ENCODE measurements around the gene ANKRD13A.

The ANKRD13A gene

DNA sequence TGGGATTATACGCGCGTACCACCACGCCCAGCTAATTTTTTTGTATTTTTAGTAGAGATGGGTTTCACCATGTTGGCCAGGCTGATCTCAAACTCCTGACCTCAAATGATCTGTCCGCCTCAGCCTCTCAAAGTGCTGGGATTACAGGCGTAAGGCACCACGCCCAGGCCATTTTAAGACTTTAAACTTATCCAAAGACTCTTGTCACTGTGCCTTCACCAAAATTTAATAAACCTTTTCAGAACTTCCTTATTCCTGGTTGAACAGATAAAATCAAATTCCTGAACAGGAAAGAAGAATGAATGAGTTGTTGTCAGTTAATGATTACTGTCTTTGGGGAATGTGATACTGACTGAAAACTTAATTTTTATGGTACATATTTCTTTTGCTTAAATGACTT, 40.9 kb upstream of the ANKRD13A start:
- TF ChIP-seq, protein P1, sequence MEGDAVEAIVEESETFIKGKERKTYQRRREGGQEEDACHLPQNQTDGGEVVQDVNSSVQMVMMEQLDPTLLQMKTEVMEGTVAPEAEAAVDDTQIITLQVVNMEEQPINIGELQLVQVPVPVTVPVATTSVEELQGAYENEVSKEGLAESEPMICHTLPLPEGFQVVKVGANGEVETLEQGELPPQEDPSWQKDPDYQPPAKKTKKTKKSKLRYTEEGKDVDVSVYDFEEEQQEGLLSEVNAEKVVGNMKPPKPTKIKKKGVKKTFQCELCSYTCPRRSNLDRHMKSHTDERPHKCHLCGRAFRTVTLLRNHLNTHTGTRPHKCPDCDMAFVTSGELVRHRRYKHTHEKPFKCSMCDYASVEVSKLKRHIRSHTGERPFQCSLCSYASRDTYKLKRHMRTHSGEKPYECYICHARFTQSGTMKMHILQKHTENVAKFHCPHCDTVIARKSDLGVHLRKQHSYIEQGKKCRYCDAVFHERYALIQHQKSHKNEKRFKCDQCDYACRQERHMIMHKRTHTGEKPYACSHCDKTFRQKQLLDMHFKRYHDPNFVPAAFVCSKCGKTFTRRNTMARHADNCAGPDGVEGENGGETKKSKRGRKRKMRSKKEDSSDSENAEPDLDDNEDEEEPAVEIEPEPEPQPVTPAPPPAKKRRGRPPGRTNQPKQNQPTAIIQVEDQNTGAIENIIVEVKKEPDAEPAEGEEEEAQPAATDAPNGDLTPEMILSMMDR (IDR thresholded peaks at IDR 0.05; ENCODE audit: extremely low read depth, missing control alignments), result no peak
- DNase-seq (ENCODE audit: low spot score), result no peak

DNA sequence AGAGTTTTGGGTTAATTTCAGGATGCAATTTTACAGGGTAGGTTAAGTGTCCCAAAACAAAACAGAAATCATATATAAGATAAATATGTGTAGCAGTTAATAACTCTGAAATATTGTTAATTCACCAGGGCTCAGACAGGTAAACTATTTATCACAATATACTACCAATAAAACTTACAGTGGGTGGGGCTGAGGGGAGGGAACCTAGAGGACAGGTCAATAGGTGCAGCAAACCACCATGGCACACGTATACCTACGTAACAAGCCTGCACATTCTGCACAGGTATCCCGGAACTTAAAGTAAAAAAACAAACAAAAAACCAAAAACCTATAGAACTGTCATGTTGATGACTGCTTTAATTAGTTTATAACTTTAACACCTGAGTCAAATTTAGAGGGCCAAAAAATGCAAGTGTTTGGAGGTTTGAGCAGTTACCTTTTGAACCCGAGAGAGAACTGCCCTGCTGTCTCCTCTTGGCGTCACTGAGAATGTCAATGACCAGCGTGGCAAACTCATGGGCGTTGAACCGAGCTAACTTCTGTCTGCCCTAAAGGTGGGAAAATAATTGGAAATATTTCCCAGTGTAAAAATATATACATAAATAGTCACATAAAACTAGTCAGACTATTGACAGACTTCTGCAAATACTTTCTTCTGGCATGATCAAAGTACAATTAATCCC, 39.7 kb upstream of the ANKRD13A start:
- TF ChIP-seq, protein P1 (IDR thresholded peaks at IDR 0.05; ENCODE audit: extremely low read depth, missing control alignments), result no peak
- DNase-seq (ENCODE audit: low spot score), result no peak

DNA sequence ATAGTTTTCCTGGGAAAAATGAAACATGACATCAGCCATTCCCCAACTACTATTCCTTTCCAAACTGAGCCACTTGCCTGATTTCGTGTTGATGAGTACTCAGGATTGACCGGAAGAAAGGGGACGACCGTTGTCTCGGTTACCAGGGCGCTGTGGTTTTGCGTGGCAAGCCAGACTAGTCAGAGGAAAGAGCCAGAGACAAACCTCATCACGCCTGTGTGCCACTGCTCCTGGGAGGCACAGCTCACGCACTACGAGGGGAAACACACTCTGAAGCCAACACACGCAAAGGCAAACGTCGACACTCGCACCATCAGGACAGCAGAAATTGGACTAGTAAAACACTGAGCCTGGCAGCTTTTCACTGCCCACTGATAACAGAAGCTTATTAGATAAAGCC, 38.0 kb upstream of the ANKRD13A start:
- TF ChIP-seq, protein P1 (IDR thresholded peaks at IDR 0.05; ENCODE audit: extremely low read depth, missing control alignments), result no peak
- no peak for DNase-seq (ENCODE audit: low spot score)

DNA sequence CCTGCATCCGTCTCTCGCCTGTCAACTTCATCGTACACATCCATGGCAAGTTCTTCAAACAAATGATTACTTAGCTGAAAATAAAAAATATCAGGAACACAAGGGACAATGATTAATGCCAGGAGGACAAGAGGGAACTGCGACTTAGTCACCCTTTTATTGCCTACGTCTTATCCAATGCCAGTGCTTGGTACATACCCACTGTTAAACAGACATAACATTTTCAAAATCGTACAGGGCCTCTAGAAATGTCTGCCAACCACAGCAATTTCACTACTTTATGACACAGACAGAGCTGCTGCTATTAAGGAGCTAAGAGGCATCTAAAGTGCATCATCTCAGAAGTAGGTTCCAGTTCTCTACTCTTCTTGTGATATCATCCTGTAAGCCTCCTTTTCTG, 37.6 kb upstream of the ANKRD13A start:
- TF ChIP-seq, protein P1 (IDR thresholded peaks at IDR 0.05; ENCODE audit: extremely low read depth, missing control alignments), result no peak
- no peak for DNase-seq (ENCODE audit: low spot score)

DNA sequence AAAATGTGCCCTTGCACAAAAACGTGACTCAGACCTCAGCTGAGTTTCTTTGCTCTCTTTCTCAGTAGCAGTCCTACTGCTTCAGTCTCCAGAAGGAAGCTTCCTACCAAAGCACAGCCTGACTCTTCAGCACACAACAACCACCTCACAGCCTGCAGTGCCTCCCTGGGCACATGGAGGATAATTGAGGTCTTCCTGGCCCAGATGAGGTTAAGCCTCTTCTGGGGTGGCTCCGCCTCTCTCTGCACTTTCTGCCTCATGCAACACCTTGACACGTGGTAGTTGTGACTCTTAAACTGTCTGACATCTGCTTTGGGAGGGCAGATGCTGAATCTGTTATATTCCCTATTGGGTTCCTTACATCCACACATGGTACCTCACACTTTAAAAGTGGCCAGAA, 36.8 kb upstream of the ANKRD13A start:
- DNase-seq (ENCODE audit: low spot score), result no peak

DNA sequence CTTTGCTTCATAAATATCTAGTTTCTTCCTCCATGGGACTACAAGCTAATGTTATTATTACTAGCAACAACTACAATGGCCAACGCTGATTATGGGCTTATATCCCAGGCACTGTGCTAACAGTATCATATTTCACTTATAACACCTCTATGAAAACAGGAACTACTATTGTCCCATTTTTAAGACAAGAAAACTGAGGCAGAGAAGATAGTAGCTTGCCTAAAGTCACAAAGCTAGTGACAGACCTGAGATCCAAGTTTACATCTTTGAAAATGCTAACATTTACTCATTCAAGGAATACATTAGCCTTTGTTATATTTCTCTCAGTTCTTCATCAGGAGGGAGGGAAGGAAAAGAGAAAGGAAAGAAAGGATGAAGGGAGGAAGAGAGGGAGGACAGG, 35.9 kb upstream of the ANKRD13A start:
- DNase-seq (ENCODE audit: low spot score), result no peak
- TF ChIP-seq, protein P1 (IDR thresholded peaks at IDR 0.05; ENCODE audit: extremely low read depth, missing control alignments), result no peak

More for the DNA sequence above, 36.8 kb upstream of the ANKRD13A start:
- TF ChIP-seq, protein P1 (IDR thresholded peaks at IDR 0.05; ENCODE audit: extremely low read depth, missing control alignments), result no peak

DNA sequence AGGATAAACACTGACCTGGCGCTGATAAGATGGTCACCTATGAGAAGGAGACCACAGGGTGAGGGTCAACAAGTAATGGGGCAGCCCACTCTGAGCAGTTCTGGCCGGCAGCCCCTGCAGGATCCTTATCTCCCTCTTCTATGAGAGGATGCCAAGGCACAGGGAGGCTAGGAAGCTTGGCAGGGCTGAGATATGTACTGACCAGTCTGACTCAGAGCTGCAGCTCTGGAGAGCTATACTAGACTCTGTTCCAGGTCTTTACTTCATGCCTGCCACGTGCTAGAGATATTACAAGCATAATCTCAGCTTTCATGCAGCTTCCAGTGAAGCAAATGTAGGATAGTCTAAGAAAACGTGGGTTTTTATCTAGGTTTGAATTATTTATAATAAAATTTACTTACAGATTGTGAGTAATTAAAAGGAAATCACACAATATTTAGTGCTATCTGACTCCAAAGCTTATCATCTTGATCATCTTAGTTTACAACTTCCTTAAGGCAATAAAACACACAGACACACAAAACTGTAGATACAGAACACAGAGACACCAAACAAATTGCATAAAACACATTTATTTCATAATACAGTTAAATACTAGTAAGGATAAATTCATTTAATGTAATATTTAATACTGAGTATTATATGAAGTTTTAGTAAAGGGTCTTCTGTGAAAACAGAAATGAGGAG, 35.3 kb upstream of the ANKRD13A start:
- TF ChIP-seq, protein P1 (IDR thresholded peaks at IDR 0.05; ENCODE audit: extremely low read depth, missing control alignments), result no peak
- no peak for DNase-seq (ENCODE audit: low spot score)
